Activated naive CD4-positive, alpha-beta T cell treated with anti-CD3 and anti-CD28 coated beads, Interleukin-2, amount 10 ng/mL, durations not matched to agents 7 days and 5 days (primary cell): ENCODE data around the gene DRD2.

Source experiments
- CTCF ChIA-PET: fragments of 350-600 bp; sonication (Branson Sonifier 250); formaldehyde crosslinking; loops from one replicate; lab custom pipeline; 2021; ENCODE audit warnings: antibody characterized with exemption; lab: Charles Lee
- DNase-seq: peaks from one replicate; pipeline ENCODE4 v3.0.0-alpha.2; 2020
- H3K27ac Mint-ChIP-seq: one replicate; pipeline ENCODE4 v1.8.0; 2021; ENCODE audit warnings: mild to moderate bottlenecking, moderate library complexity, mixed read lengths
- H3K27me3 Mint-ChIP-seq: one replicate; pipeline ENCODE4 v1.8.0; 2021; ENCODE audit warnings: mild to moderate bottlenecking, mixed read lengths
- H3K36me3 Mint-ChIP-seq: one replicate; pipeline ENCODE4 v1.8.0; 2021; ENCODE audit warnings: mixed read lengths
- H3K4me1 Mint-ChIP-seq: one replicate; pipeline ENCODE4 v1.8.0; 2021; ENCODE audit warnings: mixed read lengths
- H3K4me3 Mint-ChIP-seq: one replicate; pipeline ENCODE4 v1.8.0; 2021; ENCODE audit warnings: mild to moderate bottlenecking, moderate library complexity, mixed read lengths
- H3K9me3 Mint-ChIP-seq: one replicate; pipeline ENCODE4 v1.8.0; 2021; ENCODE audit warnings: mixed read lengths

Gene DRD2

GRCh38 chr11:113410414-113411135, 64.6 kb downstream of the DRD2 start:
- no peaks in the 10 kb centered on the region for H3K9me3 Mint-ChIP-seq
- no peak overlapping the region for H3K27ac Mint-ChIP-seq
- no peak overlapping the region for H3K4me3 Mint-ChIP-seq
- DNase-seq, result no peak
- H3K4me1 Mint-ChIP-seq, result no peaks in the 10 kb centered on the region
- H3K36me3 Mint-ChIP-seq, result no peaks in the 10 kb centered on the region
- H3K27me3 Mint-ChIP-seq, result no peaks in the 10 kb centered on the region
- CTCF ChIA-PET, result no interaction called here

- CTCF ChIA-PET, result no interaction called here
- H3K4me3 Mint-ChIP-seq, result no peak overlapping the region
- no peaks in the 10 kb centered on the region for H3K4me1 Mint-ChIP-seq
- DNase-seq, result no peak
- H3K9me3 Mint-ChIP-seq, result no peaks in the 10 kb centered on the region
- no peaks in the 10 kb centered on the region for H3K36me3 Mint-ChIP-seq
- no peaks in the 10 kb centered on the region for H3K27me3 Mint-ChIP-seq
- no peak overlapping the region for H3K27ac Mint-ChIP-seq
These were observed 65.7 kb downstream of the DRD2 start for GRCh38 chr11:113409526-113409925.

GRCh38 chr11:113408887-113409286, 66.3 kb downstream of the DRD2 start:
- H3K27me3 Mint-ChIP-seq, result peaks cover under 1% of the 10 kb centered on the region
- H3K4me1 Mint-ChIP-seq, result no peaks in the 10 kb centered on the region
- H3K9me3 Mint-ChIP-seq, result no peaks in the 10 kb centered on the region
- no peaks in the 10 kb centered on the region for H3K36me3 Mint-ChIP-seq
- CTCF ChIA-PET, result no interaction called here
- H3K4me3 Mint-ChIP-seq, result no peak overlapping the region
- H3K27ac Mint-ChIP-seq, result no peak overlapping the region
- DNase-seq, result no peak

GRCh38 chr11:113408206-113408605, 67.0 kb downstream of the DRD2 start:
- no peak for DNase-seq
- H3K4me3 Mint-ChIP-seq, result no peak overlapping the region
- CTCF ChIA-PET, result no interaction called here
- peaks cover 4% of the 10 kb centered on the region for H3K27me3 Mint-ChIP-seq
- no peaks in the 10 kb centered on the region for H3K4me1 Mint-ChIP-seq
- H3K27ac Mint-ChIP-seq, result no peak overlapping the region
- H3K36me3 Mint-ChIP-seq, result no peaks in the 10 kb centered on the region
- H3K9me3 Mint-ChIP-seq, result no peaks in the 10 kb centered on the region

GRCh38 chr11:113407163-113407562, 68.0 kb downstream of the DRD2 start:
- CTCF ChIA-PET, result no interaction called here
- DNase-seq, result no peak
- Mint-ChIP-seq H3K9me3 (no peaks in the 10 kb centered on the region), H3K4me3 (no peak overlapping the region), H3K36me3 (no peaks in the 10 kb centered on the region), H3K27me3 (peaks cover 4% of the 10 kb centered on the region), H3K4me1 (no peaks in the 10 kb centered on the region), H3K27ac (no peak overlapping the region)

- H3K4me1 Mint-ChIP-seq, result no peaks in the 10 kb centered on the region
- H3K36me3 Mint-ChIP-seq, result no peaks in the 10 kb centered on the region
- H3K27ac Mint-ChIP-seq, result no peak overlapping the region
- DNase-seq, result no peak
- CTCF ChIA-PET, result no interaction called here
- no peak overlapping the region for H3K4me3 Mint-ChIP-seq
- H3K9me3 Mint-ChIP-seq, result no peaks in the 10 kb centered on the region
- H3K27me3 Mint-ChIP-seq, result peaks cover 4% of the 10 kb centered on the region
These were observed 69.3 kb downstream of the DRD2 start for GRCh38 chr11:113405724-113406478.

GRCh38 chr11:113404859-113405430, 70.3 kb downstream of the DRD2 start:
- Mint-ChIP-seq H3K4me1 (no peaks in the 10 kb centered on the region), H3K9me3 (no peaks in the 10 kb centered on the region), H3K27ac (no peak overlapping the region), H3K27me3 (peaks cover 4% of the 10 kb centered on the region), H3K4me3 (no peak overlapping the region), H3K36me3 (no peaks in the 10 kb centered on the region)
- no peak for DNase-seq
- CTCF ChIA-PET, result no interaction called here

GRCh38 chr11:113401718-113402117, 73.5 kb downstream of the DRD2 start:
- no peak for DNase-seq
- Mint-ChIP-seq H3K4me3 (no peak overlapping the region), H3K27me3 (peaks cover 4% of the 10 kb centered on the region), H3K9me3 (no peaks in the 10 kb centered on the region), H3K27ac (no peak overlapping the region), H3K4me1 (no peaks in the 10 kb centered on the region), H3K36me3 (no peaks in the 10 kb centered on the region)
- CTCF ChIA-PET, result interaction anchor here (0.6 kb wide), 1 partner anchor 114 kb away, joined by 3 read pairs; no protein-coding TSS in a partner anchor

GRCh38 chr11:113400631-113401230, 74.5 kb downstream of the DRD2 start:
- no peak overlapping the region for H3K27ac Mint-ChIP-seq
- H3K9me3 Mint-ChIP-seq, result no peaks in the 10 kb centered on the region
- H3K4me3 Mint-ChIP-seq, result no peak overlapping the region
- CTCF ChIA-PET, result no interaction called here
- H3K27me3 Mint-ChIP-seq, result peaks cover 4% of the 10 kb centered on the region
- DNase-seq, result no peak
- H3K4me1 Mint-ChIP-seq, result no peaks in the 10 kb centered on the region
- H3K36me3 Mint-ChIP-seq, result no peaks in the 10 kb centered on the region

- no peak overlapping the region for H3K27ac Mint-ChIP-seq
- DNase-seq, result no peak
- no peaks in the 10 kb centered on the region for H3K9me3 Mint-ChIP-seq
- peaks cover 3% of the 10 kb centered on the region for H3K27me3 Mint-ChIP-seq
- H3K4me1 Mint-ChIP-seq, result no peaks in the 10 kb centered on the region
- no peak overlapping the region for H3K4me3 Mint-ChIP-seq
- no peaks in the 10 kb centered on the region for H3K36me3 Mint-ChIP-seq
- CTCF ChIA-PET, result interaction anchor here (1.3 kb wide), 1 partner anchor 27 kb away, joined by 4 read pairs; no protein-coding TSS in a partner anchor
These were observed 76.3 kb downstream of the DRD2 start for GRCh38 chr11:113398669-113399430.

GRCh38 chr11:113397821-113398220, 77.4 kb downstream of the DRD2 start:
- H3K4me3 Mint-ChIP-seq, result no peak overlapping the region
- no peaks in the 10 kb centered on the region for H3K27me3 Mint-ChIP-seq
- H3K36me3 Mint-ChIP-seq, result no peaks in the 10 kb centered on the region
- CTCF ChIA-PET, result no interaction called here
- no peak for DNase-seq
- no peak overlapping the region for H3K27ac Mint-ChIP-seq
- H3K9me3 Mint-ChIP-seq, result no peaks in the 10 kb centered on the region
- no peaks in the 10 kb centered on the region for H3K4me1 Mint-ChIP-seq

- Mint-ChIP-seq H3K27ac (no peak overlapping the region), H3K27me3 (no peaks in the 10 kb centered on the region), H3K9me3 (no peaks in the 10 kb centered on the region), H3K4me1 (no peaks in the 10 kb centered on the region), H3K4me3 (no peak overlapping the region), H3K36me3 (no peaks in the 10 kb centered on the region)
- no peak for DNase-seq
- CTCF ChIA-PET, result no interaction called here
These were observed 78.0 kb downstream of the DRD2 start for GRCh38 chr11:113397212-113397611.

- Mint-ChIP-seq H3K4me1 (no peaks in the 10 kb centered on the region), H3K9me3 (no peaks in the 10 kb centered on the region), H3K4me3 (no peak overlapping the region), H3K27ac (no peak overlapping the region), H3K36me3 (no peaks in the 10 kb centered on the region), H3K27me3 (no peaks in the 10 kb centered on the region)
- CTCF ChIA-PET, result no interaction called here
- no peak for DNase-seq
These were observed 78.5 kb downstream of the DRD2 start for GRCh38 chr11:113396690-113397089.

GRCh38 chr11:113395782-113396336, 79.3 kb downstream of the DRD2 start:
- H3K4me1 Mint-ChIP-seq, result no peaks in the 10 kb centered on the region
- H3K27ac Mint-ChIP-seq, result no peak overlapping the region
- H3K9me3 Mint-ChIP-seq, result no peaks in the 10 kb centered on the region
- H3K27me3 Mint-ChIP-seq, result no peaks in the 10 kb centered on the region
- CTCF ChIA-PET, result no interaction called here
- no peaks in the 10 kb centered on the region for H3K36me3 Mint-ChIP-seq
- no peak overlapping the region for H3K4me3 Mint-ChIP-seq
- DNase-seq, result no peak
